Measurements from ENCODE around the gene MUC6. TPM values are rescaled to one million over a fixed set of nuclear protein-coding genes. Genes with fewer than 3 reads are reported as not detected.

MUC6 gene
- total RNA-seq, 4 donors from 2014 or later: under 0.01 to 2.7 (median under 0.01) TPM; not detected in 1

DNA sequence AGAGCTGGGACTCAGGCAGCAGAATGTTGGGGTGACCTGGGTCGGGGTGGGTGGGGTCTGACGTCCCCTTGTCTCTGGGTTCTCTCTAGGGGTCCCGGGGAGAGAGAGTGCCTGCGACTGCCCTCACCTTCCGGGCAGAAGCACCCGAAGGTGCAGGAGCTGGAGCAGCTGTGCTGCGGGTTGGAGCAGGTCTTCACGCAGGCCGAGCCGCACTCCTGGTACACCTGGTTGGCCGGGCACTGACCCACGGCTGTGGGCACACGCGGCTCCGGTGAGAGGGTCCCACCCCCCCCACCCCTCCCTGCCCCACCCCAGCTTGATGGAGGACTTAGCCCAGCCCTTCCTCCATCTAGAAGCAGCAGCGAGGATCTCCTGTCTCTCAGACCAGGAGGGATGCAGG, 6.4 kb downstream of the MUC6 start:
- TF ChIP-seq EP300 (IDR thresholded peaks at IDR 0.05): no peak
- no peak for TF ChIP-seq POLR2A (IDR thresholded peaks at IDR 0.05)
- TF ChIP-seq, protein P1, sequence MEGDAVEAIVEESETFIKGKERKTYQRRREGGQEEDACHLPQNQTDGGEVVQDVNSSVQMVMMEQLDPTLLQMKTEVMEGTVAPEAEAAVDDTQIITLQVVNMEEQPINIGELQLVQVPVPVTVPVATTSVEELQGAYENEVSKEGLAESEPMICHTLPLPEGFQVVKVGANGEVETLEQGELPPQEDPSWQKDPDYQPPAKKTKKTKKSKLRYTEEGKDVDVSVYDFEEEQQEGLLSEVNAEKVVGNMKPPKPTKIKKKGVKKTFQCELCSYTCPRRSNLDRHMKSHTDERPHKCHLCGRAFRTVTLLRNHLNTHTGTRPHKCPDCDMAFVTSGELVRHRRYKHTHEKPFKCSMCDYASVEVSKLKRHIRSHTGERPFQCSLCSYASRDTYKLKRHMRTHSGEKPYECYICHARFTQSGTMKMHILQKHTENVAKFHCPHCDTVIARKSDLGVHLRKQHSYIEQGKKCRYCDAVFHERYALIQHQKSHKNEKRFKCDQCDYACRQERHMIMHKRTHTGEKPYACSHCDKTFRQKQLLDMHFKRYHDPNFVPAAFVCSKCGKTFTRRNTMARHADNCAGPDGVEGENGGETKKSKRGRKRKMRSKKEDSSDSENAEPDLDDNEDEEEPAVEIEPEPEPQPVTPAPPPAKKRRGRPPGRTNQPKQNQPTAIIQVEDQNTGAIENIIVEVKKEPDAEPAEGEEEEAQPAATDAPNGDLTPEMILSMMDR (IDR thresholded peaks at IDR 0.05): no peak
- no peaks in the 10 kb centered on the region for H3K4me1 ChIP-seq
- no peak overlapping the region for H3K27ac ChIP-seq
- peaks cover 0 to 14% (median 0%) of the 10 kb centered on the region in 3 donors for H3K36me3 ChIP-seq
- H3K9me3 ChIP-seq: no peaks in the 10 kb centered on the region
- no peak for DNase-seq (ENCODE audit: low spot score in 2 of 2)
- WGBS, 2 donors: 69 to 76% methylated on average over 7 to 16 of the region's 16 CpGs
- H3K27me3 ChIP-seq: no peaks in the 10 kb centered on the region
- H3K4me3 ChIP-seq: no peak overlapping the region

DNA sequence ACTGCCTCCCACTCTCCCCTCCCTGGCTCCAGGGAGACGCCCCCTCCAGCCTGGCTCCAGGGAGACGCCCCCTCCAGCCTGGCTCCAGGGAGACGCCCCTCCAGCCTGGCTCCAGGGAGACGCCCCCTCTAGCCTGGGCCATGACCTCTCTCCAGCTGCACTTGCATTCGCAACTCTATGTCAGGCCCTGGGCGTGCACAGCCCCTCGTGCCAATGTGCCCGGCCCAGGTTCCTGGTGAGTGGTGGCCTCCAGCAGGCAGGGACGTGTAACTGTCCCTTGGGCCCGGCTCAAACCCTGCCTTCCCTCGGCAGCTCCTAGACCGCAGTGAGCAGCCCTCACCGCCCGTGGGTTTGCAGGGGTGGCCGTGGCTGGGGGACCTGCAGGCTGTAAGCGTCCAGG, 6.9 kb downstream of the MUC6 start:
- no peak overlapping the region for H3K27ac ChIP-seq
- DNase-seq (ENCODE audit: low spot score in 2 of 2): no peak
- H3K27me3 ChIP-seq: no peaks in the 10 kb centered on the region
- H3K4me3 ChIP-seq: no peak overlapping the region
- H3K4me1 ChIP-seq: no peaks in the 10 kb centered on the region
- no peaks in the 10 kb centered on the region for H3K9me3 ChIP-seq
- 39 to 50% methylated on average over 12 of the region's 16 CpGs for whole genome bisulfite sequencing, 2 donors
- peaks cover 0 to 18% (median 0%) of the 10 kb centered on the region in 3 donors for H3K36me3 ChIP-seq
- no peak for TF ChIP-seq POLR2A (IDR thresholded peaks at IDR 0.05)
- TF ChIP-seq EP300 (IDR thresholded peaks at IDR 0.05): no peak
- TF ChIP-seq, protein P1 (IDR thresholded peaks at IDR 0.05): no peak

DNA sequence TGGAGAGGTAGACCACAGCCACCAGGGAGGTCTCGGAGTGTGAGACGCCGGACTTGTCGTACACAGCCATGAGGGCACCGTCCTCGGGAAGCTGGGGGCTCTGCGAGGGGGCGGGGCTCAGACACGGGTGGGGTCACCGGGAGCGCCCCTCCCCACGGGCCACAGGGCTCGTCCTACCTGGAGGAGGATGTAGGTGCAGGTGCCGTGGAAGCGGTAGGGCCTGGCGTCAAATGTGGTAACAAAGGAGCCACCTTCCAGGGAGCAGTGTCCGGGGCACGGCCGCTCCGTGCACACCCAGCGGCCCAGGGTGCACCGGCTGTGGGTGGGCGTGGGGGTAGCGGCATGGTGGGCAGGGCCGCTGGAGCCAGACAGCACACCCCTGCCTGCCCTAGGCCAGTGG, 7.5 kb downstream of the MUC6 start:
- no peak overlapping the region for H3K27ac ChIP-seq
- no peaks in the 10 kb centered on the region for H3K9me3 ChIP-seq
- H3K4me3 ChIP-seq: no peak overlapping the region
- H3K36me3 ChIP-seq: peaks cover 0 to 24% (median 0%) of the 10 kb centered on the region in 3 donors
- TF ChIP-seq EP300 (IDR thresholded peaks at IDR 0.05) (no peak), POLR2A (IDR thresholded peaks at IDR 0.05) (no peak)
- TF ChIP-seq, protein P1 (IDR thresholded peaks at IDR 0.05): no peak
- WGBS, 2 donors: 72% methylated on average over 20 to 24 of the region's 25 CpGs
- H3K4me1 ChIP-seq: no peaks in the 10 kb centered on the region
- DNase-seq (ENCODE audit: low spot score in 2 of 2): no peak
- no peaks in the 10 kb centered on the region for H3K27me3 ChIP-seq

DNA sequence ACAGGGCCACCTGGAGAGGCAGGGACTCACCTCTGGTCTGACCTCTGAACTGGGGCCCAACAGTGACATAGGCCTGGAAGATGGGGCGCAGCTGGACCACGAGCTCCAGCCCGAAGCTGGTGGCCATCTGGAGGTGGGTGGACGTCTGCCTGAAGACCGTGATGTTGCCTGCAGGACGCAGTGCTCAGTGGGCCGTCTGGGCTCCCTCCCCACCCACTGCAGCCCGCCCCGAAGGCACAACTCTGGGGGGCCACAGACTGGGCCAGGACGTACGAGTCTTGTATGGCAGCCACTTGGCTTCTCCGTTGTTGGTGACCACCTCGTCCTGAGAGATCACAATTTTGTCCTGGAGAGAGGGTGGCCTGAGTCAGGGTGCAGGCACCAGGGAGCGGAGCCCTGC, 7.9 kb downstream of the MUC6 start:
- no peaks in the 10 kb centered on the region for H3K27me3 ChIP-seq
- H3K36me3 ChIP-seq: peaks cover 0 to 29% (median 0%) of the 10 kb centered on the region in 3 donors
- no peak overlapping the region for H3K4me3 ChIP-seq
- H3K4me1 ChIP-seq: no peaks in the 10 kb centered on the region
- TF ChIP-seq, protein P1 (IDR thresholded peaks at IDR 0.05): no peak
- TF ChIP-seq EP300 (IDR thresholded peaks at IDR 0.05) (no peak), POLR2A (IDR thresholded peaks at IDR 0.05) (no peak)
- no peak for DNase-seq (ENCODE audit: low spot score in 2 of 2)
- WGBS, 2 donors: 72 to 81% methylated on average over 9 to 14 of the region's 14 CpGs
- H3K9me3 ChIP-seq: no peaks in the 10 kb centered on the region
- H3K27ac ChIP-seq: no peak overlapping the region

DNA sequence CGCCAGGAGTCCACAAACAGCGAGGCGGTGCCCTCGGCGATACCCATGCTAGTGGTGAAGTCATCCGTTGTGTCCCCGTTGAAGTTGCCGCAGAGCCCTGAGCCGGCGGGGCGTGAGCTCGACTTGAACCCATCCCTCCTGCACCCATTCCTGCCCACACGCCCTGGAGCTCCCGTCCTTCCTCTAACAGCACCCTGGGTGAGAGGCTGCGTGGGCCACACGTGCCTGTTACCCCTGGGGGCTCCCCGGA, 8.3 kb downstream of the MUC6 start:
- 59 to 73% methylated on average over 16 to 17 of the region's 17 CpGs for WGBS, 2 donors
- TF ChIP-seq EP300 (IDR thresholded peaks at IDR 0.05) (no peak), POLR2A (IDR thresholded peaks at IDR 0.05) (no peak)
- TF ChIP-seq, protein P1 (IDR thresholded peaks at IDR 0.05): no peak
- H3K27me3 ChIP-seq: no peaks in the 10 kb centered on the region

More for the DNA sequence above, 8.3 kb downstream of the MUC6 start:
- DNase-seq (ENCODE audit: low spot score in 2 of 2): no peak
- no peak overlapping the region for H3K4me3 ChIP-seq
- H3K27ac ChIP-seq: no peak overlapping the region
- no peaks in the 10 kb centered on the region for H3K9me3 ChIP-seq
- H3K36me3 ChIP-seq: peaks cover 0 to 33% (median 0%) of the 10 kb centered on the region in 3 donors
- H3K4me1 ChIP-seq: no peaks in the 10 kb centered on the region
